ENCODE measurements around the gene ERC1. TPM values are rescaled to one million over a fixed set of nuclear protein-coding genes. Genes with fewer than 3 reads are reported as not detected.

The ERC1 gene
- total and polyA plus RNA-seq, 12 donors: 6.5 to 67.5 (median 47.5) TPM

GRCh38 chr12:1453810-1454209 lies 462.8 kb downstream of the ERC1 start:
- no peak for ATAC-seq
- intact Hi-C loops (cut with DNase I): no loop called here
- no peak for DNase-seq
- no peak overlapping the region for H3K4me3 ChIP-seq
- no peaks in the 10 kb centered on the region for H3K27me3 ChIP-seq
- no peak overlapping the region for H3K27ac ChIP-seq
- peaks cover 0 to 23% (median 0%) of the 10 kb centered on the region in 9 donors for H3K4me1 ChIP-seq
- no peaks in the 10 kb centered on the region for H3K9me3 ChIP-seq
- peaks cover 0 to 40% (median 2%) of the 10 kb centered on the region in 9 donors for H3K36me3 ChIP-seq
- TF ChIP-seq CTCF (IDR thresholded peaks at IDR 0.05): no peak
- 89 to 91% methylated on average over 6 of the region's 6 CpGs for WGBS, 2 donors

- H3K4me1 ChIP-seq: peaks cover 0 to 23% (median 0%) of the 10 kb centered on the region in 9 donors
- WGBS, 2 donors: 58 to 69% methylated on average over 7 of the region's 7 CpGs
- H3K27ac ChIP-seq: peak overlapping the region in 2 of 10 donors; percentile 26 to 54
- intact Hi-C loops (cut with DNase I): no loop called here
- H3K27me3 ChIP-seq: no peaks in the 10 kb centered on the region
- ATAC-seq: peak in 6 of 8 donors; percentile 74 to 89 (median 79)
- DNase-seq: no peak
- H3K4me3 ChIP-seq: no peak overlapping the region
- H3K9me3 ChIP-seq: no peaks in the 10 kb centered on the region
- H3K36me3 ChIP-seq: peaks cover 0 to 28% (median 0%) of the 10 kb centered on the region in 9 donors
- no peak for TF ChIP-seq CTCF (IDR thresholded peaks at IDR 0.05)
Observed at GRCh38 chr12:1456885-1457284, 465.9 kb downstream of the ERC1 start.

GRCh38 chr12:1457901-1458300 lies 466.9 kb downstream of the ERC1 start:
- no peak for TF ChIP-seq CTCF (IDR thresholded peaks at IDR 0.05)
- no peaks in the 10 kb centered on the region for H3K27me3 ChIP-seq
- H3K4me3 ChIP-seq: no peak overlapping the region
- peak in 1 of 2 donors; percentile 48 for DNase-seq
- H3K9me3 ChIP-seq: no peaks in the 10 kb centered on the region
- H3K36me3 ChIP-seq: peaks cover 0 to 28% (median 0%) of the 10 kb centered on the region in 9 donors
- ATAC-seq: peak in 6 of 8 donors; percentile 47 to 94 (median 86)
- H3K4me1 ChIP-seq: peaks cover 0 to 26% (median 0%) of the 10 kb centered on the region in 9 donors
- intact Hi-C loops (cut with DNase I): no loop called here
- 71 to 79% methylated on average over 1 of the region's 1 CpG for WGBS, 2 donors
- peak overlapping the region in 4 of 10 donors; percentile 26 to 54 (median 37) for H3K27ac ChIP-seq

- Histone ChIP-seq H3K27ac (no peak overlapping the region), H3K27me3 (no peaks in the 10 kb centered on the region), H3K4me1 (peaks cover 0 to 29% (median 4%) of the 10 kb centered on the region in 9 donors), H3K4me3 (no peak overlapping the region), H3K36me3 (peaks cover 0 to 20% (median 0%) of the 10 kb centered on the region in 9 donors), H3K9me3 (no peaks in the 10 kb centered on the region)
- ATAC-seq (no peak), DNase-seq (no peak)
- TF ChIP-seq CTCF (IDR thresholded peaks at IDR 0.05): no peak
- 91 to 96% methylated on average over 2 of the region's 2 CpGs for WGBS, 2 donors
- intact Hi-C loops (cut with DNase I): no loop called here
Observed at GRCh38 chr12:1459339-1459738, 468.3 kb downstream of the ERC1 start.

All from heart right ventricle (tissue), 16 donors.